Stimulated activated CD4-positive, alpha-beta T cell treated with anti-CD3 and anti-CD28 coated beads, TNF-alpha, amount 100 ng/mL, for 24 hours (primary cell): ENCODE measurements around the gene AIRE.

ENCODE experiments used
- DNase-seq, 3 experiments: peaks; one replicate each; pipeline ENCODE4 v3.0.0-alpha.2; 2020; ENCODE audit warnings: low read depth in 3 of 3

Gene AIRE

GRCh38 chr21:44324854-44325107 is 39.1 kb downstream of the AIRE start:
- DNase-seq: no peak

GRCh38 chr21:44325386-44326271 is 40.0 kb downstream of the AIRE start:
- DNase-seq: no peak

DNA sequence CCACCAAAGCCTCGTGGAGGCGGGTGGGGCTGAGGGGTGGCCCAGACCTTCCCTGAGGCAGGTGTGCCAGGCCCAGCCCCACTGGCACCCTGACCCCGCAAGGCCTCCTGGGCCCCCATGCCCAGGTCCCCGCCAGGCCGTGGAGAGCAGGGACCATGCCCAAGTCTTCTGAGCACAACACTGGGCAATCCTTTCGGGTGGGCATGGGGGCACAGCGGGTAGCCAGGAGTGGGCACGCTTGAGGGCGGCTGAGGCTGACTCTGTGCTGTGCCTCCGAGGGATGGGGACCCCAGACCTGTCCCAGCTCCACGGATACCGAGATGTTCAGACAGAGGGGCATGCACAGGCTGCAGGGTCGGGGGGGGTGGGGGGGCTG is 40.6 kb downstream of the AIRE start:
- DNase-seq: no peak

DNA sequence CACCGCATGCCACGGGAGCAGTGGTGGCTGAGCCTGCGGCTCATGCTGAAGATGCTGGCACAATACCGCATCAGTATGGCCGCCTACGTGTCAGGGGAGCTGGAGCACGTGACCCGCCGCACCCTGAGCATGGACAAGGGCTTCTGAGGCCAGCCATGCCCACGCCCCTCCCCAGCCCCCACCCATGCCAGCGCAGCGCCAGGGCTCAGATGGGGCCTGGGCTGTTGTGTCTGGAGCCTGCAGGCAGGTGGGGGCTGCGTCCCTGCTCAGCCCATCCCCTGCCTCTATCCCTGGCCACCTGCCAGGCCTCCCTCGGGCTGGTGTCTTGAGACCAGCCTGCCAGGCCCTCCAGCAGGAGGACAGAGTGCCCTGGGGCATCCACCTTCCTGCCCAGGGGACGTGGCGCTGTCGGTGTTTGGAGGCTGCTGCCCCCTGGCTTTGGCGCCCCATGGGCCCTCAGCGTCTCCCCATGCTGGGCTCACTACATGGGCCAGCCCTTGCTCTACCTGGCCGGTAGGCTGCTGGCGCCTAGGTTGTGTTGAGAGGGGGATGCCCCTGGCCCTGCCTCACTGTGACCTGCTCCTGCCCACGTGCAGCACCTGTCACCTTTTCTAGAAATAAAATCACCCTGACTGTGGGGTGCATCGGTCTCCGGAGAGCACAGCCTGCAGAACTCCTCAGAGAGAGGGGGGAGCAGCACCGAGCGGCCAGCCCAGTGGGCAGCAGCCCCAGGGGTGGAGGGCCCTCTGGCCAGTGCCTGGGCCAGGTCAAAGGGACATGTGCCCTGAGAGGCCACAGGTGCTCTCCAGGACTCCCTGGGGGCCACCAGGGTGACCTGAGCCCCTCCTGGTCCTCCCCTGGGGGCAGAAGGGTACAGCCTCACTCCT is 41.3 kb downstream of the AIRE start:
- no peak for DNase-seq

- no peak for DNase-seq
Measured at GRCh38 chr21:44327603-44327974, 41.9 kb downstream of the AIRE start.

GRCh38 chr21:44328242-44328895 is 42.7 kb downstream of the AIRE start:
- DNase-seq: no peak

- DNase-seq: no peak
Measured at GRCh38 chr21:44329086-44329889, 43.6 kb downstream of the AIRE start.

DNA sequence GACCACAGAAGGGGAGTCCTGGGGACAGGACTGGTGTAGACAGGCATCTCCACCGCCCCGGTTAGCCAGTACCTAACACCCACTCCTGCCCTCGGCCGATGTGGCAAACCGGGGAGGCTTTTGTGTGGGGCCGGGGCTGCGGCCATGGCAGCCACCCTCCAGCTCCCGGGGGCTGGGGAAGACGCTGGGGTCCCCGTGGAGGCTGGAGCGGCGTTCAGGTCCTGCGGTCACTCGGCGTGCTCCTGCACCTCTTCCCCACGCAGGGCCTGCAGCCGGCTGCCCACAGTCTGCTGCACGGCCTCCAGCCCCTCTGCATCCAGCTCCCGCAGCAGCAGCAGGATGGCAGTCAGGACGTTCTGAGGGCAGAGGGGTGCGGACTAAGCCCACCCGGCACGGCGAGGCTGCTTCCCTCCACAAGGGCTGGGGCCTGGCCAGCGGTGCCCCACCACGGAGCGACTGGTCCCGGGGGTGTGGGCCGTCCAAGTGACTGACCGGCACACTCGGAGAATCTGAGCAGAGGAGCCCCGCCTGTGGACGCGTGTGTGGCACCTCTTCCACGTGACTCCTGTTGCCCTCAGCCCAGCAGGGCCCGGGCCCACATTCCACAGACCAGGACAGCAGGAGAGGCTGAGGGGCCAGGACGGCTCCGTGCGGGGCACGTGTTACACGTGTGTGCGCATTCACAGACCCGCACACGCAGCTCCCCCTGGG is 44.5 kb downstream of the AIRE start:
- DNase-seq: no peak

GRCh38 chr21:44330698-44331097 is 45.0 kb downstream of the AIRE start:
- DNase-seq: no peak

GRCh38 chr21:44331209-44331608 is 45.5 kb downstream of the AIRE start:
- DNase-seq: no peak

DNA sequence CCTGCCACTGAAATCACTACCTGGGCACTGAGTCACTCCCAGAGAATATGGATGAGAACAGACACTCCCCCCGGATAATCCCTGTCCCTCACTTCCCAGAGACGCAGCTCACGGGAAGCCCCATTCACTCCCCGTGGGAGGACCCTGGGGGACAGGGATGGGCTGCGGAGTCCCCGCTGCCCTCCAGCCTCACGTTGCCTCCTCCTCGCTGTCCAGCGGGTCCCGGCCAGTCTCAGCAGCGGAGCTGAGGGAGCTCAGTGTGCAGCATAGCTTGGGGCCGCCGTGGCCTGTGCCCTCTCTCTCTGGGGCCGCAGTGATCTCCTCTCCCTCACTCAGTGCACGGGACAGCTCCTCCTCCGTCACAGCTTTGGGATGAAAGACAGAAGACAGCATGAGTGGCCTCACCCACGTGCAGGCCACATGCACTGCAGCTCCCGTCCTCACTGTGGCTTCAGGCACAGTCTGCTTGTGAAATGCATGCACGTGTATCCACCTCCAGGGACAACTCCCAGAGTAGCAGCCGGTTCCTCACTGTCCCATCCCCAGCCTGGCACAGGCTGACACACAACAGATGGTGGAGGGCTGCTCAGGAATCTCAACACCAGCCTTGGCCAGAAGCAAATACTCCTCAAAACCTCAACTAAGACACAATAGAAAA is 46.1 kb downstream of the AIRE start:
- no peak for DNase-seq

DNA sequence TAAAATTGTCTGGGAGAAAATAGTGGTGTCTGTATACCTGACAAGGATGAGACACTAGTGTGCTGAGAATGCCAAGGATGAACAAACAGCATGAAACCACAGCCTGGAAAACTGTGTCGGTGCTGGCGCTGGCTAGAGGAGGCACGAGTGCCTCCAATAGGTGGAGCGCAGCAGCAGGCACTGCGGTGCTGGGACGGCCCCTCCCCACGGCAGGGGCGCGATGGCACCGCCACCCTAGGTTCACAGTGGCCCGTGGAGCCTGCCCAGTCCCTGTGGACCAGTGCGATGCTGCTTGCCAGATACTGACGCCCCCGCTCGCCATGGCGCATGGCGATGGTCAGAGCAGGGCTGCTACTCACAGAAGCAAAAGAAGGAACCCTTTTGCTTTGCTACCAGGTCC is 46.7 kb downstream of the AIRE start:
- no peak for DNase-seq

- no peak for DNase-seq
Measured at GRCh38 chr21:44332965-44333364, 47.3 kb downstream of the AIRE start.

GRCh38 chr21:44333509-44334328 is 48.0 kb downstream of the AIRE start:
- DNase-seq: no peak

- no peak for DNase-seq
Measured at GRCh38 chr21:44334329-44335030, 48.8 kb downstream of the AIRE start.

GRCh38 chr21:44335266-44336059 is 49.8 kb downstream of the AIRE start:
- DNase-seq: no peak

DNA sequence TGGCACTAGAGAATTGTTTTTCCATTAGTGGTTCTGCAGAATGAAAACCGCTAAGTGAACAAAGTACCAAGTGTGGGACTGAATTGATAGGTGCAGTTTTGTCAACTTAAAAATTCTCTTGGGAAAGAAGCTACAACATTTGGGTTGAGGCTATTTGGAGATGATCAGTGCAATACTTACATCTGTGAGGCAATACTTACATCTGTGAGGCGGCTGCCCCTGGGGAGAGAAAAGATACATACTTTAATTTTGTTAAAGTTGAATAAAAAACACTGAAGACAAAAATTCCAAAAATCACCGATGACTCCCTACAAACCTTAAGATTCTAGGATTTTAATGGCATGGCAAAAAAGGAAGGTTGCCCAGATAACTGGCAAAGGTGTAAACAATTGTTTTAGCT is 51.8 kb downstream of the AIRE start:
- no peak for DNase-seq
